ENCODE data around the gene SMAD7.

GRCh38 chr18:48893061-48893607 is 57.6 kb downstream of the SMAD7 start:
- TF ChIP-seq, protein P1, sequence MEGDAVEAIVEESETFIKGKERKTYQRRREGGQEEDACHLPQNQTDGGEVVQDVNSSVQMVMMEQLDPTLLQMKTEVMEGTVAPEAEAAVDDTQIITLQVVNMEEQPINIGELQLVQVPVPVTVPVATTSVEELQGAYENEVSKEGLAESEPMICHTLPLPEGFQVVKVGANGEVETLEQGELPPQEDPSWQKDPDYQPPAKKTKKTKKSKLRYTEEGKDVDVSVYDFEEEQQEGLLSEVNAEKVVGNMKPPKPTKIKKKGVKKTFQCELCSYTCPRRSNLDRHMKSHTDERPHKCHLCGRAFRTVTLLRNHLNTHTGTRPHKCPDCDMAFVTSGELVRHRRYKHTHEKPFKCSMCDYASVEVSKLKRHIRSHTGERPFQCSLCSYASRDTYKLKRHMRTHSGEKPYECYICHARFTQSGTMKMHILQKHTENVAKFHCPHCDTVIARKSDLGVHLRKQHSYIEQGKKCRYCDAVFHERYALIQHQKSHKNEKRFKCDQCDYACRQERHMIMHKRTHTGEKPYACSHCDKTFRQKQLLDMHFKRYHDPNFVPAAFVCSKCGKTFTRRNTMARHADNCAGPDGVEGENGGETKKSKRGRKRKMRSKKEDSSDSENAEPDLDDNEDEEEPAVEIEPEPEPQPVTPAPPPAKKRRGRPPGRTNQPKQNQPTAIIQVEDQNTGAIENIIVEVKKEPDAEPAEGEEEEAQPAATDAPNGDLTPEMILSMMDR (IDR thresholded peaks at IDR 0.05) = no peak
- no peak for TF ChIP-seq POLR2A (IDR thresholded peaks at IDR 0.05; ENCODE audit: low read depth)
- no peak for TF ChIP-seq POLR2AphosphoS5 (IDR thresholded peaks at IDR 0.05)

All from esophagus muscularis mucosa (tissue), 3 donors.